ENCODE measurements around the gene LOXHD1. TPM values are rescaled to one million over a fixed set of nuclear protein-coding genes. Genes with fewer than 3 reads are reported as not detected.

LOXHD1 gene
- total and polyA plus RNA-seq, 10 of the 15 experiments (the other 5 are each of a cell fraction or from before 2014, with no cell fraction given) = not detected

- ChIA-PET CTCF (no interaction called here), RAD21 (ENCODE audit: unreplicated experiment) (no interaction called here), SMC1A (ENCODE audit: uncharacterized antibody, unreplicated experiment) (interaction anchor here (0.7 kb wide), 1 partner anchor 751 kb away, joined by 3 read pairs; no protein-coding TSS in a partner anchor), POLR2A (no interaction called here)
- in situ Hi-C loops (cut with MboI) (no loop called here), intact Hi-C loops (cut with micrococcal nuclease; ENCODE audit: unreplicated experiment) (no loop called here)
- Histone ChIP-seq H3K9me3 (replicated peaks; ENCODE audit: control insufficient read depth, insufficient read depth, low read length) (no peaks in the 10 kb centered on the region), H3K27ac (ENCODE audit: control insufficient read depth, insufficient read depth) (no peak overlapping the region), H3K79me2 (ENCODE audit: control insufficient read depth, insufficient read depth, low read length) (no peaks in the 10 kb centered on the region), H4K20me1 (ENCODE audit: control insufficient read depth, insufficient read depth) (no peaks in the 10 kb centered on the region; the same call in 1 of the 2 replicates), H3K4me3 (no peak overlapping the region), H3K4me1 (ENCODE audit: control insufficient read depth, insufficient read depth, low read length) (no peaks in the 10 kb centered on the region), H3K36me3 (ENCODE audit: control insufficient read depth in 2 of 2, insufficient read depth in 2 of 2, low read length in 1 of 2) (no peaks in the 10 kb centered on the region), H3K27me3 (replicated peaks in 1 of 2; ENCODE audit: control insufficient read depth in 2 of 2, insufficient read depth in 2 of 2, low read length in 1 of 2) (peaks cover 0 to 4% of the 10 kb centered on the region in 2 experiments; a peak in 1 of 4 replicates), H3K4me2 (ENCODE audit: control insufficient read depth, insufficient read depth) (no peak overlapping the region), H2AFZ (ENCODE audit: control insufficient read depth, low read depth, low read length) (no peak overlapping the region), H3K9ac (ENCODE audit: control insufficient read depth, insufficient read depth, low read length) (no peak overlapping the region)
- ATAC-seq = no peak
- FAIRE-seq = no peak
- no peak for DNase-seq (ENCODE audit: low read depth, low spot score)
- no peak for TF ChIP-seq MYB (IDR thresholded peaks at IDR 0.05; ENCODE audit: borderline replicate concordance, low read depth, low read length)
- TF ChIP-seq TCF3 (IDR thresholded peaks at IDR 0.05; ENCODE audit: borderline replicate concordance, insufficient read depth, low read depth, low read length) = no peak
- TF ChIP-seq EZH2 (IDR thresholded peaks at IDR 0.05; ENCODE audit: borderline replicate concordance, control insufficient read depth, low read depth, low read length) = no peak
- no peak for TF ChIP-seq POLR2AphosphoS5 (IDR thresholded peaks at IDR 0.05; ENCODE audit: low read length)
- TF ChIP-seq, protein P1, sequence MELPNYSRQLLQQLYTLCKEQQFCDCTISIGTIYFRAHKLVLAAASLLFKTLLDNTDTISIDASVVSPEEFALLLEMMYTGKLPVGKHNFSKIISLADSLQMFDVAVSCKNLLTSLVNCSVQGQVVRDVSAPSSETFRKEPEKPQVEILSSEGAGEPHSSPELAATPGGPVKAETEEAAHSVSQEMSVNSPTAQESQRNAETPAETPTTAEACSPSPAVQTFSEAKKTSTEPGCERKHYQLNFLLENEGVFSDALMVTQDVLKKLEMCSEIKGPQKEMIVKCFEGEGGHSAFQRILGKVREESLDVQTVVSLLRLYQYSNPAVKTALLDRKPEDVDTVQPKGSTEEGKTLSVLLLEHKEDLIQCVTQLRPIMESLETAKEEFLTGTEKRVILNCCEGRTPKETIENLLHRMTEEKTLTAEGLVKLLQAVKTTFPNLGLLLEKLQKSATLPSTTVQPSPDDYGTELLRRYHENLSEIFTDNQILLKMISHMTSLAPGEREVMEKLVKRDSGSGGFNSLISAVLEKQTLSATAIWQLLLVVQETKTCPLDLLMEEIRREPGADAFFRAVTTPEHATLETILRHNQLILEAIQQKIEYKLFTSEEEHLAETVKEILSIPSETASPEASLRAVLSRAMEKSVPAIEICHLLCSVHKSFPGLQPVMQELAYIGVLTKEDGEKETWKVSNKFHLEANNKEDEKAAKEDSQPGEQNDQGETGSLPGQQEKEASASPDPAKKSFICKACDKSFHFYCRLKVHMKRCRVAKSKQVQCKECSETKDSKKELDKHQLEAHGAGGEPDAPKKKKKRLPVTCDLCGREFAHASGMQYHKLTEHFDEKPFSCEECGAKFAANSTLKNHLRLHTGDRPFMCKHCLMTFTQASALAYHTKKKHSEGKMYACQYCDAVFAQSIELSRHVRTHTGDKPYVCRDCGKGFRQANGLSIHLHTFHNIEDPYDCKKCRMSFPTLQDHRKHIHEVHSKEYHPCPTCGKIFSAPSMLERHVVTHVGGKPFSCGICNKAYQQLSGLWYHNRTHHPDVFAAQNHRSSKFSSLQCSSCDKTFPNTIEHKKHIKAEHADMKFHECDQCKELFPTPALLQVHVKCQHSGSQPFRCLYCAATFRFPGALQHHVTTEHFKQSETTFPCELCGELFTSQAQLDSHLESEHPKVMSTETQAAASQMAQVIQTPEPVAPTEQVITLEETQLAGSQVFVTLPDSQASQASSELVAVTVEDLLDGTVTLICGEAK (IDR thresholded peaks at IDR 0.05; ENCODE audit: borderline replicate concordance) = no peak
- no peak for TF ChIP-seq STAT3 (IDR thresholded peaks at IDR 0.05; ENCODE audit: low read depth, low read length)
- TF ChIP-seq YBX1 (IDR thresholded peaks at IDR 0.05) = no peak
- no peak for TF ChIP-seq CBFB (IDR thresholded peaks at IDR 0.05; ENCODE audit: low read depth)
- no peak for TF ChIP-seq NR2C2 (IDR thresholded peaks at IDR 0.05; ENCODE audit: borderline replicate concordance, control insufficient read depth, insufficient read length, low read depth)
- no TSS peak for BruUV-seq (replicated peaks)
- WGBS (ENCODE audit: insufficient coverage, insufficient replicate concordance, low lambda C conversion rate, missing lambda C conversion rate) = 10% methylated on average over 15 of the region's 15 CpGs
Observed at GRCh38 chr18:46676182-46676835, 19.3 kb upstream of the LOXHD1 start.

Data from GM12878 (cell line).